Brain pericyte (primary cell): Measurements from ENCODE around the gene CMTM7.
"Not testable (repeated sequence)": the region's sequence is repeated elsewhere in the genome, so short reads cannot be mapped to it uniquely, and the experiment has no call there.

ENCODE experiments used
- DNase-seq: peaks from one replicate; pipeline ENCODE4 v3.0.0-alpha.2; 2012; ENCODE audit warnings: low read depth, low spot score

Gene CMTM7

DNA sequence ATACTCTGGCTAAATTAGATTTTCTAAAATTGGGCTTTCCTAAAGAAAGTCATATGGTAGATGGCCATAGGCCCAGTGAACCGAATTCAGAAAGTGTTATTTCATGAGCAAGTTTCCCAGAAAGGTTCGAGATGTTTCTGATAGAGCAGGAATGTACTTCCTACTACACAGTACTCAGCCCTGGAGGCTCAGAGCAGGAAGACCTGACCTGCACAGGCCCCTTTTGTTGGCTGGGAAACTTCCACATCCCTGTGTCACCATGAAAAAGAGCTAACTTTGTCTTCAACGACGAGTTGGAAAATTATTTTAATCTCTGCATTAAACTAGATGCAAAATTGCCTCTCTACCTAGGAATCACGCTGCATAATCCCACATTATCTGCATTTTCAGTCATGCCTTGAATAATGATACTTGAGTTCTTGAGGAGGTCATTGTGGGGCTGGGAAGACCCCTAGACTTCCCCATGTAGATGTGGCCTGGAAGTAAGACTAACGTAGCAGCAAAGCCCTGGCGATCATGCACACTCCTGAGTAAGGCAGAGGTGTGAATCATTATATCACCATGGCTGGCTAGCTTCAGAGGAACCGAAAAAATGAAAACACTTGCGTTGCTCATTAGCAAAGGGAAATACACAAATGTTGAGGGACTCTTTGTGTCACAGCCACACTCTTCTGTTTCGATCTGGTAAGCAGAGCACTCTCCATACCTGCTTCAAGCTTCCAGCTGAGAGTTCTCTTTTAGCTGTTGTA is 47.1 kb downstream of the CMTM7 start:
- no peak for DNase-seq

DNA sequence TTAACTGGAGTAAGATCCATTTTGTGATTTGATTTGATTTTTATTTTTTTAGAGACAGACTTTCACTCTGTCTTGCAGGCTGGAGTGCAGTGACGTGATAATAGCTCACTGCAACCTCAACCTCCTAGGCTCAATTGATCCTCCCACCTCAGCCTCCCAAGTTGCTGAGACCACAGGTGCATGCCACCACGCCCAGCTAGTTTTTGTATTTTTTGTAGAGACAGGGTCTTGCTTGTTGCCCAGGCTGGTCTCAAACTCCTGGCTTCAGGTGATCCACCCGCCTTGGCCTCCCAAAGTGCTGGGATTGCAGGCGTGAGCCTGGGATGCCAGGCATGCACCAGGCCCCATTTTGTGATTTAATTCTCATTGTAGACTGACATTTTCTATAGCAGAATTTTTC is 47.8 kb downstream of the CMTM7 start:
- not testable (repeated sequence) for DNase-seq

DNA sequence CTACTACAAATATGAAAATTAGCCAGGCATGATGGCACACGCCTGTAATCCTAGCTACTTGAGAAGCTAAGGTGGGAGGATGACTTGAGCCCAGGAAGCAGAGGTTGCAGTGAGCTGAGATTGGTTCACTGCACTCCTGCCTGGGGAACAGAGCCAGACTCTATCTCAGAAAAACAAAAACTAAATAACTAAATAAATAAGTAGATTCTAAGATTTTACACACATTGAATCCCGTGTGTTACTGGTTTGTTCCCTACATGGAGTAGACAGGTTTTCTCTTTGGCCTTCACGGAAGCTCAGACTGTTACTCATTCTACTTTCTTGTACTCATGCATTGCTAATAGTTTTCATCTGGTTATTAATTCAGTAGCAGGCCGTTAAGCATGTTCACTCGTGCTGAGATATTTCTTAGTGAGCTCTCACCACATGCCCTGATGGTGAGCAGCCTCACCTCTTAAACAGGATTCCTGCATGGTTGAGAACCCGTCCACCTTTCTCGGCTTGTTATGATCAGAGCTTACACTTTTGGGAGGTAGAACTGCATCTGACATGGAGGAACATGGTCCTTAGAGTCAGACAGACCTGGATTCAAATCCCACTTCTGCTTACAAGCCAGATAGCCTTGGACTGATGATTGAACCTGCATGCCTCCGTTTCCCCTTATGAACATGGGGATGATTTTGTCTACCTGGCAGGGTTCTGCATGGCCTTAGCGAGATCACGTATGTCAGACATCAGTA is 49.1 kb downstream of the CMTM7 start:
- no peak for DNase-seq

DNA sequence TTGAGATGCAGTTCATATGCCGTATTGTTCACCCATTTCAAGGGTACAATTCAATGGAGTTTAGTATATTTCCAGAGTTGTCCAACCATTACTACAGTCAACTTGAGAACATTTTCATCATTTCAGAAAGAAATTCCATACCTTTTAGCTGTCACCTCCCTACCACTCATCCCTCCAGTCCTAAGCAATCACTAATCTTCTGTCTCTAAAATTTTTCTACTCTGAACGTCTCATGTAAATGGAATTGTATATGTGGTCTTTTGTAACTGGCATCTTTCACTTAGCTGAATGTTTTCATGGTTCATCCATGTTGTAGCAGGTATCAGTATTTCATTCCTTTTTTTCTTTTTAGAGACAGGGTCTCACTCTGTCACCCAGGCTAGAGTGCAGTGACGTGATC is 51.1 kb downstream of the CMTM7 start:
- no peak for DNase-seq

DNA sequence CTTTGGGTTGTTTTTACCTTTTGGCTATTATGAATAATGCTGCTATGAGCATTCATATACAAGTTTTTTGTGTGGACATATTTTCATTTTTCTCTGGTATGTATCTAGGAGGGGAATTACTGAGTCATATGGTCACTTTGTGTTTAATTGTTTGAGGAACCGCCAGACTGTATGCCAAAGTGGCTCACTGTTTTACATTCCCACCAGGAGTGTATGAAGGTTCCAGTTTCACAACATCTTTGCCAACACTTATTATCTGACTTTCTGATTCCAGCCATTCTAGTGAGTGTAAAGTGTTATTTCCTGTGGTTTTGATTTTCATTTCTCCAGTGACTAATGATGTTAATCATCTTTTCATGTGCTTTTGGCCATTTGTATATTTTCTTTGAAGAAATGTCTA is 51.8 kb downstream of the CMTM7 start:
- DNase-seq = no peak

DNA sequence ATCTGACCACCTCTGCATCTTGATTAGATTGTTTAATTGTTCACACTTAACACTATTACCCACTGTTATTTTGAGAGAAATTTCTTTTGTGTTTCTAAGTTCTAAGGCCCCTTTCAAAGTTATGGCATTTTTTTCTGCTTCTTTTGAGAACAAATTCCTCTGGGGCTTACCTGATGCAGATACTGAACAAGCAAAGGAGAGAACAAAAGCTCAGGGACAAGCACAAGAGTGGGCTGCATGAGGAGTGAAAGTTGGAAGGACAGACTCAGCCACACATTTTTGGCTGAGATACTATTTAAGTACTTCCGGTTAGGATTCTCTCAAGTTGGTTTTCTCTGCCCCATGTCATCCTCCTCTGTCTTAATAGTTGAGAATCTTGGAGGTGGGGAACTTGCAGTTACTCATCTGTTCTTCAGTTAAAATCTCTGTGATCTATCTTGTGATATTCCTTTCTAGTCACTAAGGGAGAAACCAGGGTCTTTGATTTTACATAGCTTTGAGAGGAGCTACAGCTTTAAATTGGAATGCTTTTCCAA is 56.3 kb downstream of the CMTM7 start:
- no peak for DNase-seq

DNA sequence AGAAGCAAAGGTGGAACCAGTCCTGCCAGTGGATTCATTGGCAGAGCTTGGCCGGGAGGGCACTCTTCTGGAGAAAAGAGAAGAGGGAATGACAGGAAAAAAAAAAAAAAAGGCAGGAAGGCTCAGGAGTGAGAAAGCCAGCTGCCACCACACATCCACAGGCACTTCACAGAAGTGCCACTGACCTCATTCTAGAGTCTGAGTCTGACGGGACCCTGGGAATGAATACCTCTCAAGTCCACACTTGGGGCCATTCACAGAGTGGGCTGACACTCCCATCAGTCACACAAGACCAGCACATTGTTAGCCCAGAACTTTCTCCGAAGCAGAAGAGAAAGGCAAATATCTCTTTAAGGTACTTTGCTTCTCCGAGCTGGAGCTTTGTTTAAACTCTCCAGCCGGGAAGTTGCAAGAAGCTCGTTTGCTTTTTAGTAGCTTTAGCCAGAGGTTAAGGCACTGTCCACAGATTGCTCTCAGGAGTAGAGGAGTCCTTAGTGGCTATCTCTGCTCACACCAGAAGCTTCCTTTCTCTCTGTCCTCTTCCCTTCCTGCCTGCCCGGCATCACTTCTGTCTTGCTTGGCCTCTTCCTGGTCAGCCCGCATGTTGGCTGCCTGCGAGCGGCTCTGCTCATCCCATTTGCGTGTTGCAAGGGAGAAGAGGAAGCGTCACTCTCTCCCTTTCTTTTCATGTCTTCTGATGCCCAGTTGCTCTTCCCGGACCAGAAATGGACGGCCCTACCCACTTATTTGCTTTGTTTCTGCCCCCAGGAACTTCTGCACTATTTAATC is 57.2 kb downstream of the CMTM7 start:
- DNase-seq = no peak

DNA sequence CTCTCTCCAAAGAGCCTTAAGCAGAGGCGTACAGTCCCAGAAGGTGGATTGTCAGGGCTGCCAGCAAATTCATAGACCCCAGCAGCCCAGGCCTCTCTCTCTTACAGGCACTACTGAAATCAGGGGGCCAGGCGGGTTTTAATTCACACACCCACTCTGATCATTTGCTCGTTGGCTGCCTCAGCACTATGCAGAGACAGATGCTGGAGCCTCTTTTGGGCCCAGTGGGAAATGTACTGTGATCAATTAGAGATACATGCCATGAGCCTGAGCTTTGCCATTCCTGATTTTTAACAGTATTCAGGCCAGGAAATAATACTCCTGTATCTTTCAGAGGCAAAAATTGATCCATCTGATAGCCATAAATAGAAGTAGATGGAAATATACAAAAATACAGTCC is 58.0 kb downstream of the CMTM7 start:
- DNase-seq = no peak

DNA sequence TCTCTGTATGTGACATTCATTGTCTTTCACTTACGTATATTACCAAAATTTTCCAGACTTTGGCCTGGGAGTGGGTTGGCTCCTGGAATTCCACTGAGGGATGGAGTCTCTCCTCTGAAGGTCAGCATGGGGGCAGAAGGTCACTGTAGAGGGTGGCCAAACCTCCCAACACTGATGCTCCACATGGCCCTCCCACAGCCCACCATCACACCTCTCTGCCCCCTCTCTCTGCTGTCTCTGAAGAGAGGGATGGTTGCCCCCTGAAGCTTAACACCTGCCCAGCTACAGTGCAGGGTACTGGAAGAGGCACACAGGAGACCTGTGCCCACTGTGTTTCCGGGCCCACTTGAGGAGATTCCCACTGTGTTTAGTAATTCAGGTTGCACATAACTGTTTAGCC is 58.8 kb downstream of the CMTM7 start:
- DNase-seq = no peak

DNA sequence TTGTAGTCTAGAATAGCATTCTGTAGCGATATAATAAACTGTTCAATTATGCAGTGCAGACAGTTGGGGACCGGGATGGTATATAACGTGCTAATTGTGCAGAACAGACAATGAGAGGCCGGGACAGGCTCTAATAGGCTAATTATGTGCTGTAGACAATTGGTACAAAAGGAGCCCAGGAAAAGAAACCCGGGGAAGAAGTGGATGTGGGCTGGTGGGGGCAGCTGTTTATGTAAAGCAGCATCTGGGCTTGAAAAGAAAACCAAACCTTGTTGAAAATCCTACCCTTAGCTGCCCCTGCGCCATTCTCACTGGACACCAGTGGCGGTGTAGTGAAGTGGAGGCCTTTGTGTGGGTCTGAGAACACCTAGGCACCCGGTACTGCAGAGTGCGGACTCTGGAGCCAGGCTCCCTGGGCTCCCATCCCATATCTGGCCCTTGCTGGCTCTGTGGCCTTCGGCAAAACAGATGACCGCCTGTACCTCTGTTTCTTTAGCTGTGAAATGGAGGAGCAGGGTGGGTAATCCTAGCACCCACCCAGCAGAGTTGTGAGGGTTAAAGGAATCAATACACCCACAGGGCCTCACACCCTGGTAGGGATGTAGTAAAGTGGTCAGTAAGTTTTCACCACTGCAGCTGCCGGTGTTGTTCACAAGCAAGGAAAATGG is 59.5 kb downstream of the CMTM7 start:
- DNase-seq = no peak

DNA sequence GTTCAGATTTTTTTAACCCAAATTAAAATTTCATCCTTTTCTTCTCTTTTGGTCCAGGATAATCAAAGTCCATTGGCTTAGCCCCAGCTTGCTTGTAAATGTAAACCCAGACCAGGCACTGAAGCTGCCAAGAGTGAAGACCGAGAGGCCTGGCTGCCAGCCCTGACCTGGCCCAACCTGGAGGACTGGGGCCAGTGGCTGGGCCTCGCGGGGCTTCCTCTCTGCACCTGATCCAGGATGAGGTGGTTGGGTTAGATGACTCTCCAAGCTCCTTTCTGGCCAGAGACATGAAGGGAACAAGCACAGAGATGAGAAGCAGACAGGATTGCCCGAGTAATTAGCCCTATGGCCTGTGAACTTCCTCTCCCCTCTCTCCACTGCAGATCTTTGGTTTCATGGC is 60.4 kb downstream of the CMTM7 start:
- DNase-seq = no peak

DNA sequence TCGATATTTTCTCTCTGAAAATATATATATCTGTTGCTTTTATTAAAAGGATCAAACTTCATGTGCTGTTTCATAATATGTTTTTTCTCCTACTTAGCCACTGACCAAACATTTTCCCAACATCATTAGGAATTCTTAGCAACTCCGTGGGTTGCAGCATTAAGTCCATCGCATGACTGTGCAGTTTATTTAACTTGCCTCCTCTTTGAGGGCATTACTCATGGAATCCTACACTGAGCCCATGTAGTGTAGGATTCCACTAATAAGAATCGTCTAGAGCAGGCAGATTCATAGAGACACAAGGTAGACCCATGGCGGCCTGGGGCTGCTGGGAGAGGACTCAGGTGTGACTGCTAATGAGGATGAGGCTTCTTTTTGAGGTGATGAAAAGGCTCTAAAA is 61.7 kb downstream of the CMTM7 start:
- peak; percentile 49 for DNase-seq

DNA sequence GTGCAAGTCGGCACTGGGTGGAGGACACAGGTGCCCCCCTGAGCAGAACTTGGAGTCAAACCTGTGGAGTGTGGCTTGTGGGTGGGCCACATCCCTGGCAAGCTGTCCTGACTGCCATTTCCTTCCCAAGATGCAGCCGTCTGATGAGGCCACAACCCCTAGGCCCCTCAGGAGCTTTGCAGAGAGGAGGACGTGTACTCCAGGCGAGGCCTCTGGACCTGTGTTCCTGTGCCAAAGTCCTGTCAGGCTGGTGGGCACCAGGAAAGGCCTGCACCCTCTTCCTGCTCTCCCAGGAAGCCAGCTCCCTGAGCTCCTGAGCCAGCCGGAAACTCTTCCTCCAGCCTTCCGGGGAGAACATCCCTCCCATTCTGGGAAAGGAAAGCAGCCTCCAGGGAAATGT is 62.5 kb downstream of the CMTM7 start:
- DNase-seq = no peak

DNA sequence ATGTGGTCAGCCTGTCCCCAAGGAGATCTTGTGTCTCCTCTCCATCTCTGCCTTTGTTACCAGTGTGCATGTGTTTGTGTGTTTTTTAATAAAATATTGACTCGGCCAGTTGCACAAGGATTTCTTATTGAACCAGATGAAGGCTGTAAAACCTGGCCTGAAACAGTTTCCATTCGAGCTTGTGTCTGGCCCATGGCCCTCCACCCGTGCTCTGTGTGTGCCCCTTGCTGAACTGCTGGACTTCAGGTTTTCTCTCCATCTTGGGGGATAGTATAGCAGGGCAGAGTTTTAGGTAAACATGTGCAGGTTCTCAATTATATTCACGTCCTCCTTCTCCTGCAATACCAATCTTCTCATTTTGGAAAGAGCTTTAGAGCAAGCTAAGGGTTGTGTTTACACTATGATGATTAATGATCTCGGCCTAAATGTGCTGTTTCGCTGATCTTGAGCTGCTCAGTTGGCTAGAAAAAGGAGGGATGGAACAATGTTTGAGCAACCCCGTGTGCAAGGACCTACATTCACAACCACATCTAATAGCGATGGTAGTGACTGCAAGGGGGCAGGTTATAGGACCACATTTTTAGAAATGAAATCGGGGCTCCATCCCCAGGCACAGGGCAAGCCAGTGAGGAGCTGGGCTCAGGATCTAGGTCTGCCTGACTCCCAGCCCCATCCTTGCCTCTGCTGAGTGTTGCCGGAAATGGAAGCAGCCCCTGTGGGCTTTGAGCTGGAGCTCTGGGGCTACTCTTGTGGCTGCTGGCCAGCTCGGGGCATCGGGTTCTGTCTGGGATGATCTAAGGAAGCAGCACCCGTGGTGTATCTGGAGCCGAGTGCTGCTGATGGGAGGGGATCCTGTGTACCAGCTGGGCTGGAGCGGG is 63.3 kb downstream of the CMTM7 start:
- no peak for DNase-seq

DNA sequence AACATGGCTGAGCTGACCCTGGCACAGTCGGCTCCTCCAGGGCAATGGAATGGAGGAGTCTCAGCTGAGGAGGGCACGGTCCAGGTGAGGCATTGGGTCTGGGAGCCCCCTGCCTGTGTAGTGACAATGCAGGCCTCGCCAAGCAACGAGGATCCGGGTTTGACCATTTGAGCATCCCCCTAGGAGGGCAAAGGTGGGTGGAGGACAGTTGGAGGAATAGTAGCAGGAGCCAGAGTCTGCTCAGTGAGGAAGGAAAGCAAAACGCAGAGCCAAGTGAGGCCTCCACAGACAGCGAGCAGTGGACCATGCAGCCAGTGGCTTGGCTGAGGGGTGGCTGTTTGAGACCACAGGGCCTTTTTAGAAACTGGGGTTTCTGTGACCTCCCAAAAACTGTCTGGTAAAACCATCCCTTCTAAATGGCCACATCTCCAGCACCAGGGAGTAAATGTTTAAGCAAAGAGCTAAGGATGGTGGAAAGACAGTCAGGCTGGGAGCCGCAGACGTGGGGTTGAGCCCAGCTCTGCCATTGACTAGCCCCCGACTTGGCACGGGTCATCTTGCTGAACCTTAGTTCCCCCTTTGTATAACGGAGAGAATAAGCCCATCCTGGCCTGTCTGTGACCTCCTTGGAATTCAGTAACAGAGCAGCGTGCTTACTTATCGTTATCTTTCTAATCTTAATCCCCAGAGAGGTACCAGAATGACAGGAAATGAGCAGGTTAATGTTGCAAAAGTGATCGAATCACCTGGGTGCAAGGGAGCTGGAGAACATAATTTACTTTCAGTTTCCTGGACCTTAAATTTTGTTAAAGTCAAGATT is 64.2 kb downstream of the CMTM7 start:
- no peak for DNase-seq

DNA sequence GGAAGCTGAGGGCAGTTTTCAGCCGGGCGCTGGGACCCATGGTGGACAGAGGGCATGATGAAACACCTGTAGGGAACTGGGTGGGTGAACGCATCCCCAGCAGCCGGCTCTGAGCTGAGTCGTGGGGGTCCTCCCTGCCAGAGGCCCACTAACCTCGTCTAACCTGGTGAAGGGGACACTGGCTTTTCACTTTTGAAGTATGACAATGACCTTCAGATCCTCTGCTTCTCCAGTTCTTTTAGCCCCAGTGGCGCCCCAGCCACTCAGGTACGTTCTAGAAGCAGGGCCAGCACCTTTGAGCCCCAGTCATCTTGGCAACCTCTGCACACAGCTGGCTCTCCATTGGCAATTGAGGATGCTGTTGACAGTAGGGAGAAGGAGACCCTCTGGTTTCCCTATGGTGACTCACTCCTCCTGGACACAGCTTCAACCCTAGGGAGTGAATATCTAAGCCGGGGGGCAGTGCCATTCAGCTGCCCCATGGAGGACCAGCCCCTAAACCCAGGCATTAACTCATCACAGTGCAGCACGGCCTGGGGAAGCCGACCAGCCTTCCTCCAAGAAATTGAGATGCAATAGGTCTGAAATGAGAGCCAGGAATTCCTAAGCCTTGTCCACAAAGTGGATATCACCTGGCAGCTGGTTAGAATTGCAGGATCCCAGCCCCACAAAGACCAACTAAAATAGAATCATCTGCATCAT is 64.9 kb downstream of the CMTM7 start:
- DNase-seq = no peak

DNA sequence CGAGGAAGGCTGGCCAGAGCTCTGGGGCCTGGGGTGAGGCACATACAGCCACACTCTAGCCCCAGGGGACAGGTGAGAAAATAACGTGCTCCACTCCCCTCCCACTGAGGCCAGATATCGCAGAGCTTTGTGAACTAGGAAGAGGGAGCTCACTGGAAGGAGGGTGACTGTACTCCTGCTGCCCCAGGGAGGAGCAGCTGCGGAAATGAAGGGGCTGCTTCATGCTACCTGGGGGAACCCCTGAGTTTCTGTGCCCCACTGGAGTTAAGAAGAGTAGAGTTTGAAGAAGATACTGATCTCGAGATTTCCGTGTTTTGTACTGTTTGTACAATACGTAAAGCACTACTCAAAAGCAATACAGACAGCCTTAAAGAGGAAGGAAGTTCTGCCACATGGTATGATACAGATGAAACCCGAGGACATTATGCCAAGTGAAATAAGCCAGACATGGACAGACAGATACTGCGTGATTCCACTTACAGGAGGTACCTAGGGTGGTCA is 66.4 kb downstream of the CMTM7 start:
- no peak for DNase-seq

DNA sequence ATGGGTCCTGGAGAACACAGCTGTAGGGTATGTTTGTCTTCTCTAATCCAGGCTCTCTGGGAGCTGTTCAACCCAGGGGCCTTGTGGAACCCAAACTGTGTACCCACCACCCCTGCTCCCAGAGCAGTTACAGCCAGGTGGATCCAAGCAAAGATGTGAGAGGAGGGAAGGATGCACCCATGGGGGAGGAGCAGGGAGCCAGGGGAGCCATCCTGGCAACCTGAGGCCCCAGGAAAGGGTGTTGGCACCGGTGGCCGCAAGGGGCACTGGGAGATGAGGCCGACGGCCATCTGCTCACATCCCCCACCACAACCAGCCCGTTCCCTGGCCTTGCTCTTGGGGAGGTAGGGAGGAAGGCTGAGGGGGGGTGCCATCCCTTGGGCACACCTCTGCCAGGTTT is 67.8 kb downstream of the CMTM7 start:
- no peak for DNase-seq
